Peyer's patch (tissue), 4 donors: ENCODE results near the gene OR10G6. TPM values are rescaled to one million over a fixed set of nuclear protein-coding genes. Genes with fewer than 3 reads are reported as not detected.
"Not testable (repeated sequence)": the region's sequence is repeated elsewhere in the genome, so short reads cannot be mapped to it uniquely, and the experiment has no call there.

Source experiments
- DNase-seq, 3 donors: peaks; one replicate each; pipeline ENCODE4 v3.0.0-alpha.2; 2017 to 2019
- H3K27ac ChIP-seq, 4 donors: fragments of 200-600 bp; sonication (generic); one replicate each; pipeline ENCODE4 v1.5.1; 2016 to 2019
- H3K27me3 ChIP-seq, 2 donors: fragments of 200-600 bp; sonication (generic); one replicate each; pipeline ENCODE4 v1.5.1; 2019
- H3K36me3 ChIP-seq, 3 donors: fragments of 200-600 bp; sonication (generic); one replicate each; pipeline ENCODE4 v1.5.1; 2016 to 2019
- H3K4me1 ChIP-seq, 4 donors: fragments of 200-600 bp; sonication (generic); one replicate each; pipeline ENCODE4 v1.5.1; 2016 to 2019
- H3K4me3 ChIP-seq, 4 donors: fragments of 200-600 bp; sonication (generic); 1 replicate in 3 of 4; 2 replicates in 1 of 4; pipeline ENCODE4 v1.5.1; 2016 to 2019; ENCODE audit warnings: mild to moderate bottlenecking in 1 of 4
- H3K9me3 ChIP-seq, 4 donors: fragments of 200-600 bp; sonication (generic); one replicate each; pipeline ENCODE4 v1.5.1; 2016 to 2019; ENCODE audit warnings: mild to moderate bottlenecking in 1 of 4
- CTCF ChIP-seq, 6 experiments: fragments of 450-650 bp in 4 of 6; fragments of 200-600 bp in 2 of 6; sonication (generic) in 1 of 6; IDR thresholded peaks; one replicate each; pipeline ENCODE4 v1.5.1; 2017 to 2019; ENCODE audit warnings: antibody characterized with exemption in 6 of 6, mild to moderate bottlenecking in 3 of 6, moderate library complexity in 1 of 6
- POLR2A ChIP-seq, 2 donors: fragments of 450-650 bp; IDR thresholded peaks; one replicate each; pipeline ENCODE4 v1.5.1; 2017; ENCODE audit warnings: antibody characterized with exemption in 2 of 2, mild to moderate bottlenecking in 2 of 2, moderate library complexity in 2 of 2
- total RNA-seq, 4 donors: library from RNA; depleted of rRNA; stranded (reverse); fragments of >200 nt; gene quantifications; one replicate each; pipeline ENCODE4 v1.1.0, GENCODE V29; 2016

The OR10G6 gene
- total RNA-seq, 4 donors from 2014 or later, result not detected

- Histone ChIP-seq H3K27ac (no peak within 1 kb of the TSS), H3K9me3 (no peaks in the 10 kb centered on the region), H3K36me3 (no peaks in the 10 kb centered on the region), H3K27me3 (no peaks in the 10 kb centered on the region), H3K4me1 (no peaks in the 10 kb centered on the region), H3K4me3 (no peak within 1 kb of the TSS)
- TF ChIP-seq POLR2A (IDR thresholded peaks at IDR 0.05) (no peak), CTCF (IDR thresholded peaks at IDR 0.05) (no peak)
- DNase-seq, result no peak
Measured at GRCh38 chr11:124026498-124026897, 31.5 kb upstream of the OR10G6 start, which contains the start of gene OR10G8. OR10G8 (plus strand) TSS chr11:124026798; CDS start chr11:124029623, 2,825 bp downstream.

- H3K4me1 ChIP-seq, H3K27ac ChIP-seq, H3K27me3 ChIP-seq, DNase-seq, H3K36me3 ChIP-seq, H3K4me3 ChIP-seq, H3K9me3 ChIP-seq: not testable (repeated sequence)
Measured at GRCh38 chr11:124015837-124016236, 20.9 kb upstream of the OR10G6 start.

- no peak for DNase-seq
- Histone ChIP-seq H3K27me3 (no peaks in the 10 kb centered on the region), H3K27ac (no peak within 1 kb of the TSS), H3K36me3 (no peaks in the 10 kb centered on the region), H3K9me3 (no peaks in the 10 kb centered on the region), H3K4me3 (no peak within 1 kb of the TSS), H3K4me1 (no peaks in the 10 kb centered on the region)
- TF ChIP-seq POLR2A (IDR thresholded peaks at IDR 0.05) (no peak), CTCF (IDR thresholded peaks at IDR 0.05) (no peak)
Measured at GRCh38 chr11:124012697-124013096, 17.7 kb upstream of the OR10G6 start, which contains the start of gene OR10G4. OR10G4 (plus strand) TSS chr11:124012997; CDS start chr11:124015575, 2,578 bp downstream.

- DNase-seq, result no peak
- H3K36me3 ChIP-seq, result no peaks in the 10 kb centered on the region
- no peaks in the 10 kb centered on the region for H3K4me1 ChIP-seq
- no peak overlapping the region for H3K27ac ChIP-seq
- no peaks in the 10 kb centered on the region for H3K9me3 ChIP-seq
- TF ChIP-seq CTCF (IDR thresholded peaks at IDR 0.05) (no peak), POLR2A (IDR thresholded peaks at IDR 0.05) (no peak)
- H3K27me3 ChIP-seq, result no peaks in the 10 kb centered on the region
- H3K4me3 ChIP-seq, result no peak overlapping the region
Measured at GRCh38 chr11:123979311-123979710, 15.7 kb downstream of the OR10G6 start.

- H3K9me3 ChIP-seq, result no peaks in the 10 kb centered on the region
- H3K4me1 ChIP-seq, result no peaks in the 10 kb centered on the region
- no peak for TF ChIP-seq POLR2A (IDR thresholded peaks at IDR 0.05)
- no peak for TF ChIP-seq CTCF (IDR thresholded peaks at IDR 0.05)
- no peak within 1 kb of the TSS for H3K4me3 ChIP-seq
- H3K36me3 ChIP-seq, result no peaks in the 10 kb centered on the region
- H3K27me3 ChIP-seq, result no peaks in the 10 kb centered on the region
- DNase-seq, result no peak
- H3K27ac ChIP-seq, result no peak within 1 kb of the TSS
Measured at GRCh38 chr11:123977731-123978347, 17.1 kb downstream of the OR10G6 start, which contains the start of gene OR10S1. OR10S1 (minus strand) TSS chr11:123977781; CDS start chr11:123977664, 117 bp downstream.

- no peak for DNase-seq
- Histone ChIP-seq H3K4me3 (no peak overlapping the region), H3K9me3 (no peaks in the 10 kb centered on the region), H3K27me3 (no peaks in the 10 kb centered on the region), H3K36me3 (no peaks in the 10 kb centered on the region), H3K4me1 (no peaks in the 10 kb centered on the region), H3K27ac (no peak overlapping the region)
- TF ChIP-seq CTCF (IDR thresholded peaks at IDR 0.05) (no peak), POLR2A (IDR thresholded peaks at IDR 0.05) (no peak)
Measured at GRCh38 chr11:123976770-123977560, 18.0 kb downstream of the OR10G6 start.
